Measurements from ENCODE around the gene TBX21.

GRCh38 chr17:47685556-47686275 lies 47.3 kb upstream of the TBX21 start:
- no peak for TF ChIP-seq CTCF (IDR thresholded peaks at IDR 0.05)
- TF ChIP-seq POLR2A (IDR thresholded peaks at IDR 0.05): no peak
